ENCODE results near the gene OR8G5.

The OR8G5 gene

DNA sequence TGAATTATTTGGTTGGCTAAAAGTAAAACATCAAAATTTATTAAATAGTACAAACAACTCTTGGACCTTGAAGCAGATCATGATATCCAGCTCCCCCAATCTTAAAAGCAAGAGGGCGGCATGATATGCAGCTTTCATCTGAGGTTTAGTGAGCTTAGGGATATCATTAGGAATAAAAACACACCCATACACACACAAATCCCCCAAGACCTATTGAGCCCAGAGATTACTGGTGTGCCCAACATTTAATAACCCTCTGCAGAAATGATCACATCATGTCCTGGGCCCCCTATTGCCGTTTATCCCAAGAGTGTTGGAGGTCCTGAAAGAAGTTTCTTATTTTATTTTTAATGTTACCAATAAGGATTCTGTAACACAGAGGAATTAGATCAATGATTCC is 57.7 kb downstream of the OR8G5 start, which contains the start of gene OR8D1 (continued):
- TF ChIP-seq, protein P1, sequence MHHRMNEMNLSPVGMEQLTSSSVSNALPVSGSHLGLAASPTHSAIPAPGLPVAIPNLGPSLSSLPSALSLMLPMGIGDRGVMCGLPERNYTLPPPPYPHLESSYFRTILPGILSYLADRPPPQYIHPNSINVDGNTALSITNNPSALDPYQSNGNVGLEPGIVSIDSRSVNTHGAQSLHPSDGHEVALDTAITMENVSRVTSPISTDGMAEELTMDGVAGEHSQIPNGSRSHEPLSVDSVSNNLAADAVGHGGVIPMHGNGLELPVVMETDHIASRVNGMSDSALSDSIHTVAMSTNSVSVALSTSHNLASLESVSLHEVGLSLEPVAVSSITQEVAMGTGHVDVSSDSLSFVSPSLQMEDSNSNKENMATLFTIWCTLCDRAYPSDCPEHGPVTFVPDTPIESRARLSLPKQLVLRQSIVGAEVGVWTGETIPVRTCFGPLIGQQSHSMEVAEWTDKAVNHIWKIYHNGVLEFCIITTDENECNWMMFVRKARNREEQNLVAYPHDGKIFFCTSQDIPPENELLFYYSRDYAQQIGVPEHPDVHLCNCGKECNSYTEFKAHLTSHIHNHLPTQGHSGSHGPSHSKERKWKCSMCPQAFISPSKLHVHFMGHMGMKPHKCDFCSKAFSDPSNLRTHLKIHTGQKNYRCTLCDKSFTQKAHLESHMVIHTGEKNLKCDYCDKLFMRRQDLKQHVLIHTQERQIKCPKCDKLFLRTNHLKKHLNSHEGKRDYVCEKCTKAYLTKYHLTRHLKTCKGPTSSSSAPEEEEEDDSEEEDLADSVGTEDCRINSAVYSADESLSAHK (tag by site-specific recombination; IDR thresholded peaks at IDR 0.05), result no peak
- TF ChIP-seq, protein P2, sequence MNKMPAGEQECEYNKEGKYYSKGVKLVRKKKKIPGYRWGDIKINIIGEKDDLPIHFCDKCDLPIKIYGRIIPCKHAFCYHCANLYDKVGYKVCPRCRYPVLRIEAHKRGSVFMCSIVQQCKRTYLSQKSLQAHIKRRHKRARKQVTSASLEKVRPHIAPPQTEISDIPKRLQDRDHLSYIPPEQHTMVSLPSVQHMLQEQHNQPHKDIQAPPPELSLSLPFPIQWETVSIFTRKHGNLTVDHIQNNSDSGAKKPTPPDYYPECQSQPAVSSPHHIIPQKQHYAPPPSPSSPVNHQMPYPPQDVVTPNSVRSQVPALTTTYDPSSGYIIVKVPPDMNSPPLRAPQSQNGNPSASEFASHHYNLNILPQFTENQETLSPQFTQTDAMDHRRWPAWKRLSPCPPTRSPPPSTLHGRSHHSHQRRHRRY (tag by site-specific recombination; IDR thresholded peaks at IDR 0.05), result no peak
- no peak for TF ChIP-seq HOXC10 (CRISPR knock-in tag; IDR thresholded peaks at IDR 0.05)

DNA sequence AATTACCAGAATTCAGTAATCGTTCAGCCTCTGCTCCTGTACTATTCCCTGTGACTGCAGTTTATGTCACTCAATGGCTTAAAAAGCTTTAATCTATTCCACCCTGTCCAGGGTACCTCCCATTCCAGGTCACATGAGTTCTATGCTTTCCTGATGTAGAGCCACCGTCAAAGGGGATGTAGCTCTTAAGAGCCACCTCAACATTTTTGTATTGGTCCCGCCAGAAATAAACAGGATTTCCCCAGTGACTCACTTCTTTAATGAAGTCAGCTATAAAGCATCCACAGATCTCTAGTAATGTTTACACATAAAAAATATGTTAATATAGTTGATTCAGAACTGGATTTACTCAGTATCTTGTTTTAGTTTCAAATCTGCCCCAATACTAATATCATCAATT is 58.9 kb downstream of the OR8G5 start:
- Histone ChIP-seq H3K36me3 (ENCODE audit: control insufficient read depth in 2 of 2, insufficient read depth in 1 of 2, low read length in 2 of 2) (no peaks in the 10 kb centered on the region), H3K27ac (ENCODE audit: extremely low read depth, low read depth, low read length) (no peak overlapping the region), H3K4me1 (ENCODE audit: control insufficient read depth, insufficient read depth, low read length) (no peaks in the 10 kb centered on the region), H3K4me3 (ENCODE audit: low read depth, low read length) (no peak overlapping the region), H3K9me3 (ENCODE audit: control insufficient read depth, insufficient read depth, low read depth, low read length) (no peaks in the 10 kb centered on the region)
- CTCF ChIA-PET, result no interaction called here
- POLR2A ChIA-PET, result no interaction called here
- TF ChIP-seq, protein P3, sequence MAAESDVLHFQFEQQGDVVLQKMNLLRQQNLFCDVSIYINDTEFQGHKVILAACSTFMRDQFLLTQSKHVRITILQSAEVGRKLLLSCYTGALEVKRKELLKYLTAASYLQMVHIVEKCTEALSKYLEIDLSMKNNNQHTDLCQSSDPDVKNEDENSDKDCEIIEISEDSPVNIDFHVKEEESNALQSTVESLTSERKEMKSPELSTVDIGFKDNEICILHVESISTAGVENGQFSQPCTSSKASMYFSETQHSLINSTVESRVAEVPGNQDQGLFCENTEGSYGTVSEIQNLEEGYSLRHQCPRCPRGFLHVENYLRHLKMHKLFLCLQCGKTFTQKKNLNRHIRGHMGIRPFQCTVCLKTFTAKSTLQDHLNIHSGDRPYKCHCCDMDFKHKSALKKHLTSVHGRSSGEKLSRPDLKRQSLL (tag by site-specific recombination; IDR thresholded peaks at IDR 0.05), result no peak
- TF ChIP-seq, protein P4, sequence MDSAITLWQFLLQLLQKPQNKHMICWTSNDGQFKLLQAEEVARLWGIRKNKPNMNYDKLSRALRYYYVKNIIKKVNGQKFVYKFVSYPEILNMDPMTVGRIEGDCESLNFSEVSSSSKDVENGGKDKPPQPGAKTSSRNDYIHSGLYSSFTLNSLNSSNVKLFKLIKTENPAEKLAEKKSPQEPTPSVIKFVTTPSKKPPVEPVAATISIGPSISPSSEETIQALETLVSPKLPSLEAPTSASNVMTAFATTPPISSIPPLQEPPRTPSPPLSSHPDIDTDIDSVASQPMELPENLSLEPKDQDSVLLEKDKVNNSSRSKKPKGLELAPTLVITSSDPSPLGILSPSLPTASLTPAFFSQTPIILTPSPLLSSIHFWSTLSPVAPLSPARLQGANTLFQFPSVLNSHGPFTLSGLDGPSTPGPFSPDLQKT (IDR thresholded peaks at IDR 0.05; ENCODE audit: borderline replicate concordance, low read depth, low read length), result no peak
- no peak for TF ChIP-seq ZBTB7A (tag by site-specific recombination; IDR thresholded peaks at IDR 0.05; ENCODE audit: low read depth)
- TF ChIP-seq, protein P5, sequence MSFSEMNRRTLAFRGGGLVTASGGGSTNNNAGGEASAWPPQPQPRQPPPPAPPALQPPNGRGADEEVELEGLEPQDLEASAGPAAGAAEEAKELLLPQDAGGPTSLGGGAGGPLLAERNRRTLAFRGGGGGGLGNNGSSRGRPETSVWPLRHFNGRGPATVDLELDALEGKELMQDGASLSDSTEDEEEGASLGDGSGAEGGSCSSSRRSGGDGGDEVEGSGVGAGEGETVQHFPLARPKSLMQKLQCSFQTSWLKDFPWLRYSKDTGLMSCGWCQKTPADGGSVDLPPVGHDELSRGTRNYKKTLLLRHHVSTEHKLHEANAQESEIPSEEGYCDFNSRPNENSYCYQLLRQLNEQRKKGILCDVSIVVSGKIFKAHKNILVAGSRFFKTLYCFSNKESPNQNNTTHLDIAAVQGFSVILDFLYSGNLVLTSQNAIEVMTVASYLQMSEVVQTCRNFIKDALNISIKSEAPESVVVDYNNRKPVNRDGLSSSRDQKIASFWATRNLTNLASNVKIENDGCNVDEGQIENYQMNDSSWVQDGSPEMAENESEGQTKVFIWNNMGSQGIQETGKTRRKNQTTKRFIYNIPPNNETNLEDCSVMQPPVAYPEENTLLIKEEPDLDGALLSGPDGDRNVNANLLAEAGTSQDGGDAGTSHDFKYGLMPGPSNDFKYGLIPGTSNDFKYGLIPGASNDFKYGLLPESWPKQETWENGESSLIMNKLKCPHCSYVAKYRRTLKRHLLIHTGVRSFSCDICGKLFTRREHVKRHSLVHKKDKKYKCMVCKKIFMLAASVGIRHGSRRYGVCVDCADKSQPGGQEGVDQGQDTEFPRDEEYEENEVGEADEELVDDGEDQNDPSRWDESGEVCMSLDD (tag by site-specific recombination; IDR thresholded peaks at IDR 0.05), result no peak

Data from HEK293 (cell line).